Measurements from ENCODE around the gene DLG5. TPM values are rescaled to one million over a fixed set of nuclear protein-coding genes. Genes with fewer than 3 reads are reported as not detected.

The DLG5 gene
- total RNA-seq, 2 donors from 2014 or later = 22.6 to 35.6 TPM

- H3K36me3 ChIP-seq (replicated peaks in 1 of 2; ENCODE audit: insufficient read depth in 1 of 2, low read depth in 2 of 2) = peaks cover 0 to 12% of the 10 kb centered on the region in 2 donors
Observed at GRCh38 chr10:77795426-77796055, 131.0 kb downstream of the DLG5 start.

GRCh38 chr10:77794256-77795142 lies 132.1 kb downstream of the DLG5 start:
- Histone ChIP-seq H3K9me3 (no peaks in the 10 kb centered on the region), H3K27me3 (no peaks in the 10 kb centered on the region), H3K36me3 (replicated peaks in 1 of 2; ENCODE audit: insufficient read depth in 1 of 2, low read depth in 2 of 2) (peaks cover 0 to 12% of the 10 kb centered on the region in 2 donors), H3K27ac (no peak overlapping the region), H3K4me1 (no peaks in the 10 kb centered on the region), H3K4me3 (no peak overlapping the region)
- intact Hi-C loops (cut with DNase I) = no loop called here
- ATAC-seq (no peak), DNase-seq (no peak)
- 94 to 95% methylated on average over 18 to 22 of the region's 23 CpGs for WGBS, 2 donors
- TF ChIP-seq POLR2A (IDR thresholded peaks at IDR 0.05) (no peak), CTCF (IDR thresholded peaks at IDR 0.05) (no peak)

More at GRCh38 chr10:77795426-77796055, 131.0 kb downstream of the DLG5 start:
- TF ChIP-seq CTCF (IDR thresholded peaks at IDR 0.05) = no peak
- TF ChIP-seq POLR2A (IDR thresholded peaks at IDR 0.05) = no peak
- Histone ChIP-seq H3K27ac (no peak overlapping the region), H3K9me3 (no peaks in the 10 kb centered on the region), H3K4me3 (no peak overlapping the region), H3K4me1 (no peaks in the 10 kb centered on the region), H3K27me3 (no peaks in the 10 kb centered on the region)
- ATAC-seq (no peak), DNase-seq (no peak)
- intact Hi-C loops (cut with DNase I) = no loop called here
- WGBS, 2 donors = 92 to 93% methylated on average over 15 to 19 of the region's 20 CpGs

- H3K36me3 ChIP-seq (replicated peaks in 1 of 2; ENCODE audit: insufficient read depth in 1 of 2, low read depth in 2 of 2) = peaks cover 0 to 11% of the 10 kb centered on the region in 2 donors
- 87 to 91% methylated on average over 6 to 7 of the region's 7 CpGs for WGBS, 2 donors
- no peaks in the 10 kb centered on the region for H3K4me1 ChIP-seq
- H3K9me3 ChIP-seq = no peaks in the 10 kb centered on the region
- intact Hi-C loops (cut with DNase I) = no loop called here
- no peak for TF ChIP-seq CTCF (IDR thresholded peaks at IDR 0.05)
- TF ChIP-seq POLR2A (IDR thresholded peaks at IDR 0.05) = no peak
- H3K27me3 ChIP-seq = no peaks in the 10 kb centered on the region
- no peak overlapping the region for H3K4me3 ChIP-seq
- H3K27ac ChIP-seq = no peak overlapping the region
- DNase-seq (no peak), ATAC-seq (no peak)
Observed at GRCh38 chr10:77793831-77794230, 132.7 kb downstream of the DLG5 start.

- Histone ChIP-seq H3K27me3 (no peaks in the 10 kb centered on the region), H3K9me3 (no peaks in the 10 kb centered on the region), H3K27ac (no peak overlapping the region), H3K4me1 (no peaks in the 10 kb centered on the region), H3K4me3 (no peak overlapping the region), H3K36me3 (replicated peaks in 1 of 2; ENCODE audit: insufficient read depth in 1 of 2, low read depth in 2 of 2) (peaks cover 0 to 11% of the 10 kb centered on the region in 2 donors)
- no peak for DNase-seq
- ATAC-seq = no peak
- no peak for TF ChIP-seq CTCF (IDR thresholded peaks at IDR 0.05)
- no peak for TF ChIP-seq POLR2A (IDR thresholded peaks at IDR 0.05)
- intact Hi-C loops (cut with DNase I) = no loop called here
- 84 to 90% methylated on average over 12 of the region's 12 CpGs for WGBS, 2 donors
Observed at GRCh38 chr10:77792155-77792554, 134.4 kb downstream of the DLG5 start.
